WI38 (cell line): ENCODE results near the gene GALNT13.

Experiments
- H3K4me3 ChIP-seq: 2 replicates; pipeline ENCODE4 v1.5.1; 2011; ENCODE audit warnings: low read depth, mild to moderate bottlenecking, control low read depth, low read length
- TF ChIP-seq, protein P1 (sequence below): IDR thresholded peaks from 2 replicates; pipeline ENCODE4 v1.5.1; 2012; ENCODE audit warnings: low read depth, mild to moderate bottlenecking, control low read depth, low read length

Gene GALNT13

DNA sequence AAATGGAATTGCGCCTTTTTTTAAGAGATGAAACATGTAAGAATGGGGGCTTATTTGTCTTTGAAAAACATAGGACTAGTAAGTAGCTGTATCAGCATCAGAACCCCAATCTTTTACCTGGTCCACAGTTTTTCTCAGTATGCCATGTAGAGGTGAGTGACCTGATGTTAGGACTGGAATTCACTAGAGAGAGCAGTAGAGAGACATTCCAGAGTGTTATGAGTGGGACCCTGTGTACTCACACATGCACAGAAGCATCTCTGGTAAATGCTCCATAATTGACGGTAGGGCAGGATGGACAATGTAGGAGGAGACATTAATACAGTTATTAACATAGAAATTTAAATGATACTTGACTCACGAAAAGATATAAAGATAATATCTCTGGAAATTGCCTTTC lies 1.4 kb upstream of the GALNT13 start:
- TF ChIP-seq, protein P1, sequence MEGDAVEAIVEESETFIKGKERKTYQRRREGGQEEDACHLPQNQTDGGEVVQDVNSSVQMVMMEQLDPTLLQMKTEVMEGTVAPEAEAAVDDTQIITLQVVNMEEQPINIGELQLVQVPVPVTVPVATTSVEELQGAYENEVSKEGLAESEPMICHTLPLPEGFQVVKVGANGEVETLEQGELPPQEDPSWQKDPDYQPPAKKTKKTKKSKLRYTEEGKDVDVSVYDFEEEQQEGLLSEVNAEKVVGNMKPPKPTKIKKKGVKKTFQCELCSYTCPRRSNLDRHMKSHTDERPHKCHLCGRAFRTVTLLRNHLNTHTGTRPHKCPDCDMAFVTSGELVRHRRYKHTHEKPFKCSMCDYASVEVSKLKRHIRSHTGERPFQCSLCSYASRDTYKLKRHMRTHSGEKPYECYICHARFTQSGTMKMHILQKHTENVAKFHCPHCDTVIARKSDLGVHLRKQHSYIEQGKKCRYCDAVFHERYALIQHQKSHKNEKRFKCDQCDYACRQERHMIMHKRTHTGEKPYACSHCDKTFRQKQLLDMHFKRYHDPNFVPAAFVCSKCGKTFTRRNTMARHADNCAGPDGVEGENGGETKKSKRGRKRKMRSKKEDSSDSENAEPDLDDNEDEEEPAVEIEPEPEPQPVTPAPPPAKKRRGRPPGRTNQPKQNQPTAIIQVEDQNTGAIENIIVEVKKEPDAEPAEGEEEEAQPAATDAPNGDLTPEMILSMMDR = no peak
- no peak overlapping the region for H3K4me3 ChIP-seq

DNA sequence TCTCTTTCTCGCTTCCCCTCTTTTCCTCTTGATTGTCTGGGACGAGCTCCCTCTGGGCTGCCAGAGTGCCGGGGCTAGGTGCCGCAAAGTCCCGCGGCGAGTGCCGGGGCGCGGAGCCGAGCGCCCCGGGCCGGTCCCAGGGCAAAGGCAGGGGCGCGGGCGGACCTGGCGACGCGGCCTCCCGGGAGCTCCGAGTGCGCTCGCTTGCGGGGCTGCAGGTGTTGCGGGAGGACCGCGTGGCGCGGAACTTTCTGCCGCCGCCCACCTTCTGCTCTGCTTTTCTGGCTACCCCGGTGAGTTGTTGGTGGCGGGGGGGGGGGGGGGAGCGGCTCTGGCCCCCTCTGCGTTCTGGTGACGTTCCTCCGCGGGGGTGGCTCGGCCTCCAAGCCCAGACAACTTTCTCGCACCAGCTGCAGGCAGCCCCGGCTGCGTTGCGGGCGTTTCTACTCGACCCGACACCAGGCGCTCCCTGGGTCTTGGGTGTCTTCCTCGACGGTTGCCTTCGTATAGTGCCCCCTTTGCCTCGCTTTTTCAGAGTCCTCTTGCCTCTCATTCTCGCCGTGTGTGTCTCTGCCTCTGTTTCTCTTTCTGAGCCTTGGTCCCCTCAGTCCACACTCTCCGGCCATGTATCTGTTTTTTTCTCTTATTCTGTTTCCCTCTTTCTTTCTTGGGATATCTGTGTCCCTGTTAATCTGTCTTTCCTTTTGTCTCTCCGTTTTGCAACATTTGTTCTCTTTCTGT lies 759 bp downstream of the GALNT13 start:
- no peak overlapping the region for H3K4me3 ChIP-seq
- TF ChIP-seq, protein P1 = no peak

- H3K4me3 ChIP-seq = no peak overlapping the region
- TF ChIP-seq, protein P1 = no peak
Measured at GRCh38 chr2:153873052-153874048, 1.6 kb downstream of the GALNT13 start.

GRCh38 chr2:153875801-153876466 lies 4.2 kb downstream of the GALNT13 start:
- H3K4me3 ChIP-seq = no peak overlapping the region
- TF ChIP-seq, protein P1 = no peak

DNA sequence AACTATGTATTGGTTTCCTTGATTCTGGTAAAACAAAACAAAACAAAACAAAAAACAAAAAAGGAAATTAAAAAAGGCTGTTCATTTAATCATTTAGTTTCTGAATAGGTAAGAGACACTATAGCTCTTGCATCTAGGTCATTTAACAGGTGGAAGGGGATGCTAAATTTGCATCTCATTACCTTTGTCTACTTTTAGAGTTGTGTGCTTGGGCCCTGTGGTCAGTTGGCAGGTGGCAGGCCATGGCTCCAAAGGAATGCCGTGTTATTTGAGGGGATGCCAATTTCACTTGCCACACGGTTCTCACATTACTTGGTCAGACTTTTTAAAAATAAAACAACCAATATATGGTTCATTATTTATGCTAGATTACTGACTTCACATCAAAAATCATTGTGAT lies 9.2 kb downstream of the GALNT13 start:
- no peak overlapping the region for H3K4me3 ChIP-seq

DNA sequence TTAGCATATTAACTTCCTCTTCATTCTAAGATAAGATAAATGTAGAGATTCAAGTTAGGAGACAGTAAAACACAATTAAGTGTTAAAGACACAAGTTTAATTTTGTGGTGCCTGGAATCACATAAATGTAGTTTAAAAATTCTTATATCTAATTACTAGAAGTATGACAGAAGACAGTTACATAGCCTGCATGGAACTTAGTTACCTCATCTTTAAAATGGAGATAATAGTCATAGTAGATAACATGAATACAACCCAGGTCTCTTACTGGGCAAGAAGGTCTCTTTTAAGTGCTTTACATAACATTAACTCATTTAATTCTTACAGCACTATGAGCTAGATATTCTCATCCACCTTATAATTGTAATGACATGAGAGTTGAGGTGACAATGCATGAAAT lies 15.1 kb downstream of the GALNT13 start:
- TF ChIP-seq, protein P1 = no peak
- H3K4me3 ChIP-seq = no peak overlapping the region

More for the DNA sequence above, 9.2 kb downstream of the GALNT13 start:
- TF ChIP-seq, protein P1 = no peak
